Immature natural killer cell (primary cell): ENCODE data around the gene NOP10. TPM values are rescaled to one million over a fixed set of nuclear protein-coding genes. Genes with fewer than 3 reads are reported as not detected.
"Not testable (repeated sequence)": the region's sequence is repeated elsewhere in the genome, so short reads cannot be mapped to it uniquely, and the experiment has no call there.

ENCODE experiments used
- DNase-seq, 3 donors: peaks; one replicate each; pipeline ENCODE4 v3.0.0; 2022; ENCODE audit warnings: mixed read lengths in 1 of 3
- H3K27ac Mint-ChIP-seq, 6 donors: one replicate each; pipeline ENCODE4 v1.8.0; 2020; ENCODE audit warnings: mixed read lengths in 6 of 6, mild to moderate bottlenecking in 5 of 6, inconsistent platforms in 4 of 6, moderate library complexity in 3 of 6
- H3K27me3 Mint-ChIP-seq, 3 donors: one replicate each; pipeline ENCODE4 v1.8.0; 2020 to 2021; ENCODE audit warnings: low read depth in 3 of 3, mild to moderate bottlenecking in 3 of 3, mixed read lengths in 3 of 3, moderate library complexity in 3 of 3, inconsistent platforms in 1 of 3
- H3K36me3 Mint-ChIP-seq, 3 donors: one replicate each; pipeline ENCODE4 v1.8.0; 2020; ENCODE audit warnings: mixed read lengths in 3 of 3, inconsistent platforms in 2 of 3, mild to moderate bottlenecking in 2 of 3
- H3K4me1 Mint-ChIP-seq, 2 donors: one replicate each; pipeline ENCODE4 v1.8.0; 2020; ENCODE audit warnings: inconsistent platforms in 2 of 2, mild to moderate bottlenecking in 2 of 2, mixed read lengths in 2 of 2, moderate library complexity in 1 of 2
- H3K4me3 Mint-ChIP-seq, 5 donors: one replicate each; pipeline ENCODE4 v1.8.0; 2020; ENCODE audit warnings: mild to moderate bottlenecking in 5 of 5, mixed read lengths in 5 of 5, inconsistent platforms in 3 of 5, moderate library complexity in 3 of 5
- H3K9me3 Mint-ChIP-seq, 6 donors: one replicate each; pipeline ENCODE4 v1.8.0; 2020; ENCODE audit warnings: mild to moderate bottlenecking in 6 of 6, mixed read lengths in 6 of 6, inconsistent platforms in 4 of 6, moderate library complexity in 3 of 6
- polyA plus RNA-seq, 3 donors: library from polyadenylated mRNA; unstranded; fragments of 300-500 nt; fragmentation: Illumina TruSeq; gene quantifications; one replicate each; pipeline ENCODE4 v1.2.3, GENCODE V29; 2021

The NOP10 gene
- polyA plus RNA-seq, 3 donors from 2014 or later = 350 to 457 (median 379) TPM

DNA sequence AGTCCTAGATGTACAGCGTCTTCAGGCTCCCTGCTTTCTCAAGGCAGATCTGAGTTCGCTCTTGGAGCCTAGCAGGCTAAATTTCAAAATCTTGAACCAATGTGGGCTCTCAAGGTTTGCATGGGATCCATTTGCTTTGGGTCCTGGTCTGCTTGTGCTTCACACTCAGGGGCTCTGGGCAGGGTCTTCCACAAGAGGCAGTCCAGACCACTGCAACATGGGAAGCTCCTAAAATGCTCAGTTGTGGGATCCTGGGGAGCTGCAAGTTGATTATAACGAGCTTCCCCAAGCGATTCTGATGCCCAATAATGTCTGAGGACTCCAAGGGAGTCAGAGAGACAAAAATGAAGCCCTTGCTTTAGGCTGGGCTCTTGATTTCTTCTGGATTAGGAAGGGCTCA is 6.8 kb upstream of the NOP10 start:
- Mint-ChIP-seq H3K4me1 (no peaks in the 10 kb centered on the region), H3K4me3 (no peak overlapping the region), H3K27ac (no peak overlapping the region), H3K27me3 (peaks cover 1 to 2% (median 2%) of the 10 kb centered on the region in 3 donors), H3K9me3 (no peaks in the 10 kb centered on the region), H3K36me3 (peaks cover 0 to 3% (median 3%) of the 10 kb centered on the region in 3 donors)
- DNase-seq = no peak

DNA sequence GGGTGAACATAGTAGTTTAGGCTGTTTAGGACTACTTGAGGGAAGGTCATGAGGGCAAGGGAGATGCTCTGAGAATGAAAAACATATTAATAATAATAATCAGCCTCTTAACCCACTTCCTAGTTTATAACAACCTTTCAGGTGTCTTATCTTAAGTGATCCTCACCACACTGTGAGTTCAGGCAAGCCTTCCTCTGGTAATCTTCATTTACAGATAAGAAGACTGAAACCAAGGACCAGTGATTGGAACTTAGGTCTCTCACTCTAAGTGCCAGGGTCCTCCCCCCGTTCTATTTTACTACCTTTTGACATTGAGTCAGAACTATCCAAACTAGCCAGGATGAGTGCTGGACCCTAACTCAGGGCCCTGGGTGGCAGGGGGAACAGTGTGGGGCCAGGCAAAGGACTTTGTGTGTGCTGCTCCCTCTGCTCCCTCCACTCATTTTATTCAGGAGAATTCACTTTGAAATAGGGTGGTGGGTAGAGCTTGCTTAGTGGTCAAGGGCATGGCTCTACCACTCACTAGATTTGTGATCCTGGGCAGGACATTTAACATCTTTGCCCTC is 5.9 kb upstream of the NOP10 start:
- Mint-ChIP-seq H3K4me1 (no peaks in the 10 kb centered on the region), H3K4me3 (no peak overlapping the region), H3K9me3 (no peaks in the 10 kb centered on the region), H3K27me3 (peaks cover 1 to 2% (median 2%) of the 10 kb centered on the region in 3 donors), H3K27ac (no peak overlapping the region), H3K36me3 (no peaks in the 10 kb centered on the region)
- no peak for DNase-seq

- H3K4me3 Mint-ChIP-seq = no peak overlapping the region
- no peak overlapping the region for H3K27ac Mint-ChIP-seq
- H3K4me1 Mint-ChIP-seq = no peaks in the 10 kb centered on the region
- H3K9me3 Mint-ChIP-seq = no peaks in the 10 kb centered on the region
- no peak for DNase-seq
- H3K36me3 Mint-ChIP-seq = no peaks in the 10 kb centered on the region
- H3K27me3 Mint-ChIP-seq = peaks cover 1 to 2% (median 2%) of the 10 kb centered on the region in 3 donors
Observed at GRCh38 chr15:34347951-34348638, 5.2 kb upstream of the NOP10 start.

DNA sequence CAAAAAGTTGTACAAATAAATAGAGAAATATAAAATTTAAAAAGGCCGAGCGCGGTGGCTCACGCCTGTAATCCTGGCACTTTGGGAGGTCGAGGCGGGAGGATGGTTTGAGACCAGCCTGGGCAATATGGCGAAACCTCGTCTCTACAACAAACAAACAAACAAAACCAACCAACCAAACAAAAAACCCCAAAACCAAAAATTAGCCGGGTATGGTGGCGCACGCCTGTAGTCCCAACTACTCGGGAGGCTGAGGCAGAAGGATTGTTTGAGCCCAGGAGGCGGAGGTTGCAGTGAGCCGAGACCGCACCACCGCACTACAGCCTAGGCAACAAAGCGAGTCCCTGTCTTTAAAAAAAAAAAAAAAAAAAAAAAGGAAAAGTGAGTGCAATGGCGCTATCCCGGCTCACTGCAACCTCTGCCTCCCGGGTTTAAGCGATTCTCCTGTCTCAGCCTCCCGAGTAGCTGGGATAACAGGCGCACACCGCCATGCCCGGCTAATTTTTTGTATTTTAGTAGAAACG is 661 bp downstream of the NOP10 start:
- not testable (repeated sequence) for H3K27me3 Mint-ChIP-seq, H3K9me3 Mint-ChIP-seq, DNase-seq
- Mint-ChIP-seq H3K4me1 (peaks cover 19 to 23% of the 10 kb centered on the region in 2 donors), H3K36me3 (peaks cover 6 to 10% (median 10%) of the 10 kb centered on the region in 3 donors), H3K27ac (peak overlapping the region in 5 of 6 donors; percentile 74 to 89 (median 82)), H3K4me3 (peak overlapping the region in 2 of 5 donors; percentile 85 to 90)

DNA sequence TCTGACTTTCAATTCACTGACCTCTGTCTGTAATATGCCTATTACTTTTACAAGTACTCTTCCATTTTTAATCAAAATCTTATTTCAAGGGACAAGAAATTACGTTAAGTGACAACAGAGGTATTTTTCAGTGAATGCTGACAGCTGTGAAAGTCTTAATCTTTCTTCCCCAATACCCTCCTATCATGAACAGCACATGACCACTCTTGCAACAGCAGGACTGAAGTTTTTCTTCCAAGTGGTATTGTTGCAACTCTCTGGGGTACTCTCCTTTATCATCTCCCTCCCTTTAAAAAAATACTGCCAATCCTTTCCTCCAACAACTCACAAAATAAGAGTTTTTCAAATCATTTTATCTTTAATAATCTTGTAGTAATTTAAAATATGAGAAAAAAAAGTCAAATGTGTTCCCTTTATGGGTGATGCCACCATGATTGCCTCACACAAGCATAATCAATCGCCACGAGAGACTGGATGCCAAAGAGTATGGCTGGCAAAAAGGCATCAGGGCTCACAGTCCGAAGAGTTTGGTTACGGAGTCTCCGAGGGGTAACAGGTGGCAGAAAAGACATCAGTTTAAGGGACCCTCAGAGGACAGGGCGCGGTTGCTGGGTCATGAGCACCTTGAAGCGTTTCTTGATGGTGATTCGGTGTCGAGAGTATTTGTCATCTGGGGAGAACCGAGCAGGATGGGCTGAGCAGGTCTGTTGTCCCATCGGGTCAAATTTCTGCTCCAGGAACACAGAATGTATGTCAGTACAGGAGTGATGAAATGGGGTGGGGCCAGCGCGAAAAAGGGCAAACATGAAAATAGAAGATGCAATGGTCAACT is 1.3 kb downstream of the NOP10 start:
- Mint-ChIP-seq H3K27me3 (peaks cover 5 to 10% (median 8%) of the 10 kb centered on the region in 3 donors), H3K27ac (peak overlapping the region; percentile 15 to 89 (median 80)), H3K4me1 (peaks cover 25 to 30% of the 10 kb centered on the region in 2 donors), H3K4me3 (peak overlapping the region in 2 of 5 donors; percentile 85 to 90), H3K36me3 (peaks cover 6 to 10% (median 10%) of the 10 kb centered on the region in 3 donors), H3K9me3 (no peaks in the 10 kb centered on the region)
- DNase-seq = no peak

- Mint-ChIP-seq H3K4me1 (peaks cover 40 to 46% of the 10 kb centered on the region in 2 donors), H3K27ac (peak overlapping the region in 5 of 6 donors; percentile 18 to 61 (median 27)), H3K9me3 (no peaks in the 10 kb centered on the region), H3K4me3 (peak overlapping the region in 3 of 5 donors; percentile 11 to 35 (median 25)), H3K27me3 (peaks cover 5 to 12% (median 8%) of the 10 kb centered on the region in 3 donors), H3K36me3 (peaks cover 6 to 10% (median 10%) of the 10 kb centered on the region in 3 donors)
- no peak for DNase-seq
Observed at GRCh38 chr15:34339946-34340345, 3.0 kb downstream of the NOP10 start.

DNA sequence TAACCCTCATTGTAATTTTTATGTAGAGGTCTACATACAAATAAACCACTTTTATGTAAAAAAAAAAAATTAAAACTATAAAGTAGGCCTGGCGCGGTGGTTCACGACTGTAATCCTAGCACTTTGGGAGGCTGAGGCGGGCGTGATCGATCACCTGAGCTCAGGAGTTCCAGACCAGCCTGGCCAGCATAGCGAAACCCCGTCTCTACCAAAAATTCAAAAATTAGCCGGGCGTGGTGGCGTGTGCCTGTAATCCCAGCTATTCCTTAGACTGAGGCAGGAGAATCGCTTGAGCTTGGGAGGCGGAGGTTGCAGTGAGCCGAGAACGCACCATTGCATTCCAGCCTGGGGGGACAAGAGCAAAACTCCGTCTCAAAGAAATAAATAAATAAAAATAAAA is 4.6 kb downstream of the NOP10 start:
- peaks cover 6 to 10% (median 10%) of the 10 kb centered on the region in 3 donors for H3K36me3 Mint-ChIP-seq
- H3K4me1 Mint-ChIP-seq = peaks cover 56 to 62% of the 10 kb centered on the region in 2 donors
- peak overlapping the region in 1 of 6 donors; percentile 85 for H3K27ac Mint-ChIP-seq
- DNase-seq = no peak
- H3K27me3 Mint-ChIP-seq = peaks cover 5 to 15% (median 8%) of the 10 kb centered on the region in 3 donors
- H3K4me3 Mint-ChIP-seq = peak overlapping the region; percentile 45 to 98 (median 80)
- H3K9me3 Mint-ChIP-seq = no peaks in the 10 kb centered on the region

DNA sequence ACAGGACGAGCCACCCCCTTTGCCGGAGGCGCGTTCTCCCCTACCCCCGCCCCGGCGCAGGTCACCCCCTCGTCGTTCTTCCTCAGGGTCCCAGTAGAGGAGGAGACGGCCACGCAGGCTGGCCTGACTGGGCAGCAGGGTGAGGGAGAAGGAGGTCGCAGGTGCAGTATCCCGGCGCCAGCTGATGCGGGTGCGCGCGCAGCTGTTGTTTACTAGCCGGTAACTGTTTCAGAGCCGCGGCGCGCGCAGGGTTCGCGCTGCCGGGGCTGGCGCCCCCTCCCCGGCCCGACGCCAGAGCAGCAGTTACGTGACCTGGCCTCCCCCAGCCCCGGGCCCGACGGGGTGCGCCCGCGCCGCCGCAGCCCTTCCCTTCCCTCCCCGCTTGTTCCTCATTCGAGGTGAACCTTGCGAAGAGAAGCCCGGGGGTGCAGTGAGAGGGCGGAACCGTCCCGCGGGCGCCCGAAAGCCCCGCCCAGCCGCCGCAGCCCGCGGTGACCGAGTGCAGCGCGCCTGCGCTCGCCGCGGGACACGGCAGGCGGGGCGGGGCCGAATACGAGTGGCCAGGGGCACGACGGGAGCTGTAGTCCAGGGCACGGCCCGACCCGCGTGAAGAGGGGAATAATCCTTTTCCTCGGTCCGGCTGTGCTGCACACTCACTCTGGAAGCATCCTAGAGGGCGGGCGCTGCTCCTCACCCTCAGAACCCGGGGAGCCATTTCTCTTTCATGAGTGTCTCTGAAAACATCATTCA is 5.2 kb downstream of the NOP10 start, which contains the start of gene SLC12A6:
Gene SLC12A6 (minus strand): TSS at position 225 of the 750 bp plus-strand sequence. CDS start 1,101 bp downstream, outside the sequence.
- Mint-ChIP-seq H3K27ac (peak within 1 kb of the TSS; percentile 85 to 96 (median 94)), H3K4me3 (peak within 1 kb of the TSS; percentile 97 to 99 (median 98)), H3K9me3 (no peaks in the 10 kb centered on the region), H3K4me1 (peaks cover 58 to 68% of the 10 kb centered on the region in 2 donors), H3K36me3 (peaks cover 6 to 10% (median 10%) of the 10 kb centered on the region in 3 donors), H3K27me3 (peaks cover 5 to 15% (median 8%) of the 10 kb centered on the region in 3 donors)
- DNase-seq = peak; percentile 92 to 93 (median 93)

DNA sequence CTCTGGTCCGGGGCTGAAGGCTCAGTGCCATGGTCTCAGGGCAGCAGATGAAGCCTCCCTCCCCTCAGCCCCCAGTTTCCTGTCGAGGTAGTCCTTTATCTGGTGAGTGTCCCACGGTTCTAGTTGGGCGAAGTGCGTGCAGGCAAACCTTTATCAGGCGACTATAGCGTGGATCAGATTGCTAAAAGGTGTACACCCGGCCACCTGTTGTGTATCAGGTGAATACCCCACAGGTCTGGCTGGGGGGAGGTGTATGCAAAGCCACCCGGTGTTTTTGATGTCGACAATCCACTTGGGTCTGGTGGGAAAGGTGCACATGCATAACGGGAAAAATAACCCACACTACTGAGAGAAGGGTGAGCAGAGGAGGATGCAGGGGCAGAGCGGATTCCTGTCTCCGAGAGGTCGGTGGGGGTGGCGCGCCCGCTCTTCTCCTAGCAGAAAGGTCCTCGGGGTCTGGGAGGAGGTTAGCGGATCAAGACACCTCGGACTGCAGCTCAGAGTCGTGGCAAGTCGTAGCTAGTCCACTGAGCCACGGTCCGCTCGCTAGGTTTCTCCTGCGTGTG is 5.9 kb downstream of the NOP10 start:
- Mint-ChIP-seq H3K4me1 (peaks cover 63 to 73% of the 10 kb centered on the region in 2 donors), H3K27ac (peak overlapping the region; percentile 84 to 96 (median 94)), H3K4me3 (peak overlapping the region; percentile 97 to 99 (median 98)), H3K36me3 (peaks cover 6 to 10% (median 10%) of the 10 kb centered on the region in 3 donors), H3K27me3 (peaks cover 5 to 15% (median 8%) of the 10 kb centered on the region in 3 donors), H3K9me3 (no peaks in the 10 kb centered on the region)
- no peak for DNase-seq

- peaks cover 3 to 8% (median 7%) of the 10 kb centered on the region in 3 donors for H3K36me3 Mint-ChIP-seq
- H3K4me1 Mint-ChIP-seq = peaks cover 62 to 73% of the 10 kb centered on the region in 2 donors
- peak overlapping the region; percentile 84 to 96 (median 94) for H3K27ac Mint-ChIP-seq
- peak overlapping the region; percentile 97 to 99 (median 98) for H3K4me3 Mint-ChIP-seq
- peaks cover 5 to 15% (median 5%) of the 10 kb centered on the region in 3 donors for H3K27me3 Mint-ChIP-seq
- DNase-seq = no peak
- H3K9me3 Mint-ChIP-seq = no peaks in the 10 kb centered on the region
Observed at GRCh38 chr15:34336231-34336990, 6.5 kb downstream of the NOP10 start.

GRCh38 chr15:34335176-34336032 is 7.5 kb downstream of the NOP10 start:
- H3K4me3 Mint-ChIP-seq = peak overlapping the region; percentile 97 to 99 (median 98)
- DNase-seq = peak in 2 of 3 donors; percentile 31 to 32
- H3K4me1 Mint-ChIP-seq = peaks cover 64 to 76% of the 10 kb centered on the region in 2 donors
- H3K9me3 Mint-ChIP-seq = no peaks in the 10 kb centered on the region
- H3K27ac Mint-ChIP-seq = peak overlapping the region; percentile 84 to 96 (median 92)
- H3K27me3 Mint-ChIP-seq = peaks cover 5 to 15% (median 5%) of the 10 kb centered on the region in 3 donors
- H3K36me3 Mint-ChIP-seq = peaks cover 0 to 5% (median 4%) of the 10 kb centered on the region in 3 donors
